Measurements from ENCODE around the gene PDZRN3. TPM values are rescaled to one million over a fixed set of nuclear protein-coding genes. Genes with fewer than 3 reads are reported as not detected.

PDZRN3 gene
- total RNA-seq, 1 experiment from 2014 or later, result 5.9 TPM

- peaks cover 30 to 33% of the 10 kb centered on the region in 2 experiments for H3K4me1 Mint-ChIP-seq
- no peak for TF ChIP-seq CTCF (conservative IDR thresholded peaks at IDR 0.05)
- peaks cover 2% of the 10 kb centered on the region; the same call in 1 of the 2 replicates for H3K4me1 ChIP-seq (ENCODE audit: insufficient read depth, low read length)
- no peak overlapping the region for H3K27ac Mint-ChIP-seq
- H3K14ac ChIP-seq (ENCODE audit: insufficient read depth, low read length), result no peak overlapping the region
- no peak overlapping the region for H2BK120ac ChIP-seq (ENCODE audit: low read depth, low read length, poor library complexity, severe bottlenecking)
- H4K5ac ChIP-seq (ENCODE audit: insufficient read length, low read depth, low read length), result no peak overlapping the region
- no peaks in the 10 kb centered on the region for H3K9me3 ChIP-seq (ENCODE audit: control insufficient read depth, low read depth, low read length)
- peaks cover 12% of the 10 kb centered on the region for H3K27me3 Mint-ChIP-seq (ENCODE audit: low read depth)
- no peak overlapping the region for H3K18ac ChIP-seq (ENCODE audit: insufficient read length, low read depth, low read length)
- H3K4me3 Mint-ChIP-seq, result no peak overlapping the region
- no peaks in the 10 kb centered on the region for H3K9me3 Mint-ChIP-seq
- no peaks in the 10 kb centered on the region for H4K20me1 ChIP-seq (ENCODE audit: control insufficient read depth, insufficient read depth, insufficient read length)
- H2BK12ac ChIP-seq (ENCODE audit: insufficient read length, low read depth, low read length), result no peak overlapping the region
- H3K79me2 ChIP-seq (ENCODE audit: insufficient read depth, low read length), result no peaks in the 10 kb centered on the region
- DNase-seq, result no peak
- H2BK15ac ChIP-seq (ENCODE audit: low read depth, low read length), result no peak overlapping the region
- H3K36me3 Mint-ChIP-seq (ENCODE audit: insufficient read depth in 1 of 3, low read depth in 3 of 3), result no peaks in the 10 kb centered on the region; a peak in 1 of 7 replicates
- no peak overlapping the region for H2BK5ac ChIP-seq (ENCODE audit: insufficient read length, low read length)
- H3K23ac ChIP-seq (ENCODE audit: insufficient read length, low read depth, low read length), result no peak overlapping the region
- no peak overlapping the region for H3K9ac ChIP-seq (ENCODE audit: extremely low read depth, insufficient read length, low read length)
- H3K23me2 ChIP-seq (ENCODE audit: insufficient read length, low read depth, low read length, poor library complexity, severe bottlenecking), result no peaks in the 10 kb centered on the region
- H2AFZ ChIP-seq (ENCODE audit: low read length), result no peak overlapping the region
- H3K4me2 ChIP-seq (ENCODE audit: insufficient read depth, insufficient read length, low read length), result no peak overlapping the region
- no CpG with 5 or more reads among the region's 4 CpGs for WGBS (ENCODE audit: extremely low coverage, insufficient read length, low lambda C conversion rate)
- H3K27me3 ChIP-seq (ENCODE audit: insufficient read depth, low read length), result peaks cover 3% of the 10 kb centered on the region; the same call in 1 of the 2 replicates
- H2AK5ac ChIP-seq (ENCODE audit: insufficient read length, low read length), result no peak overlapping the region
- peaks cover 3% of the 10 kb centered on the region for H3K79me1 ChIP-seq (ENCODE audit: insufficient read depth, low read depth, low read length, poor library complexity, severe bottlenecking)
- no peak overlapping the region for H3K56ac ChIP-seq (ENCODE audit: insufficient read length, low read depth, low read length)
- H4K91ac ChIP-seq (ENCODE audit: insufficient read length, low read depth, low read length), result no peak overlapping the region
- no peak overlapping the region for H3K27ac ChIP-seq (ENCODE audit: insufficient read length, low read depth, low read length)
- no peak overlapping the region for H2BK20ac ChIP-seq (ENCODE audit: low read depth, low read length, poor library complexity, severe bottlenecking)
- H3K4ac ChIP-seq (ENCODE audit: low read depth, low read length), result no peak overlapping the region
- H3T11ph ChIP-seq (ENCODE audit: low read length), result no peak overlapping the region
- H4K8ac ChIP-seq (replicated peaks; ENCODE audit: insufficient read length, low read depth, low read length), result no peak overlapping the region
Measured at GRCh38 chr3:73552700-73553099, 72.0 kb downstream of the PDZRN3 start.

All from H9 (cell line).